H9 (cell line): Measurements from ENCODE around the gene HS6ST1. TPM values are rescaled to one million over a fixed set of nuclear protein-coding genes. Genes with fewer than 3 reads are reported as not detected.
"Not testable (repeated sequence)": the region's sequence is repeated elsewhere in the genome, so short reads cannot be mapped to it uniquely, and the experiment has no call there.

Experiments used
- DNase-seq: peaks from one replicate; pipeline ENCODE4 v3.0.0-alpha.2; 2017
- H2AFZ ChIP-seq: one replicate; pipeline ENCODE4 v1.6.1; 2013; ENCODE audit warnings: mild to moderate bottlenecking, low read length, control low read depth, moderate library complexity
- H2AK5ac ChIP-seq: 2 replicates; pipeline ENCODE4 v1.6.1; 2013; ENCODE audit warnings: low read length, control low read depth, mixed read lengths; ENCODE audit not compliant: insufficient read length
- H2BK120ac ChIP-seq: one replicate; pipeline ENCODE4 v1.6.1; 2013; ENCODE audit warnings: low read depth, mild to moderate bottlenecking, low read length, control low read depth, inconsistent platforms; ENCODE audit not compliant: poor library complexity, severe bottlenecking
- H2BK12ac ChIP-seq: 2 replicates; pipeline ENCODE4 v1.6.1; 2013; ENCODE audit warnings: low read length, control low read depth, mixed read lengths, low read depth; ENCODE audit not compliant: insufficient read length
- H2BK15ac ChIP-seq: 2 replicates; pipeline ENCODE4 v1.6.1; 2013; ENCODE audit warnings: low read depth, low read length, control low read depth
- H2BK20ac ChIP-seq: one replicate; pipeline ENCODE4 v1.6.1; 2013; ENCODE audit warnings: low read depth, mild to moderate bottlenecking, low read length, control low read depth, inconsistent platforms; ENCODE audit not compliant: poor library complexity, severe bottlenecking
- H2BK5ac ChIP-seq: 2 replicates; pipeline ENCODE4 v1.6.1; 2013; ENCODE audit warnings: low read length, control low read depth, mixed read lengths; ENCODE audit not compliant: insufficient read length
- H3K14ac ChIP-seq: 2 replicates; pipeline ENCODE4 v1.6.1; 2013; ENCODE audit warnings: low read length, control low read depth; ENCODE audit not compliant: insufficient read depth
- H3K18ac ChIP-seq: 2 replicates; pipeline ENCODE4 v1.6.1; 2013; ENCODE audit warnings: low read depth, mild to moderate bottlenecking, mixed read lengths, low read length, control low read depth; ENCODE audit not compliant: insufficient read length
- H3K23ac ChIP-seq: 2 replicates; pipeline ENCODE4 v1.6.1; 2013; ENCODE audit warnings: low read length, control low read depth, mixed read lengths, low read depth; ENCODE audit not compliant: insufficient read length
- H3K23me2 ChIP-seq: 2 replicates; pipeline ENCODE4 v1.6.1; 2013; ENCODE audit warnings: low read depth, mild to moderate bottlenecking, mixed read lengths, low read length, control low read depth; ENCODE audit not compliant: insufficient read length, poor library complexity, severe bottlenecking
- H3K27ac ChIP-seq: 2 replicates; pipeline ENCODE4 v1.5.1; 2013; ENCODE audit warnings: low read length, control low read depth, mixed read lengths, low read depth; ENCODE audit not compliant: insufficient read length
- H3K27me3 ChIP-seq: 2 replicates; pipeline ENCODE4 v1.6.1; 2013; ENCODE audit warnings: low read length, control low read depth, inconsistent platforms; ENCODE audit not compliant: insufficient read depth
- H3K4ac ChIP-seq: 2 replicates; pipeline ENCODE4 v1.6.1; 2013; ENCODE audit warnings: low read depth, mild to moderate bottlenecking, control low read depth, inconsistent platforms, low read length, moderate library complexity
- H3K4me1 ChIP-seq: 2 replicates; pipeline ENCODE4 v1.6.1; 2013; ENCODE audit warnings: low read length, control low read depth, inconsistent platforms; ENCODE audit not compliant: insufficient read depth
- H3K4me2 ChIP-seq: 2 replicates; pipeline ENCODE4 v1.6.1; 2013; ENCODE audit warnings: low read length, control low read depth, mixed read lengths; ENCODE audit not compliant: insufficient read length, insufficient read depth
- H3K56ac ChIP-seq: 2 replicates; pipeline ENCODE4 v1.6.1; 2013; ENCODE audit warnings: low read depth, mild to moderate bottlenecking, mixed read lengths, low read length, control low read depth; ENCODE audit not compliant: insufficient read length
- H3K79me1 ChIP-seq: 2 replicates; pipeline ENCODE4 v1.6.1; 2013; ENCODE audit warnings: low read depth, mild to moderate bottlenecking, moderate library complexity, low read length, control low read depth, inconsistent platforms; ENCODE audit not compliant: insufficient read depth, poor library complexity, severe bottlenecking
- H3K79me2 ChIP-seq: 2 replicates; pipeline ENCODE4 v1.6.1; 2013; ENCODE audit warnings: low read length, control low read depth, inconsistent platforms; ENCODE audit not compliant: insufficient read depth
- H3K9ac ChIP-seq: 2 replicates; pipeline ENCODE4 v1.6.1; 2013; ENCODE audit warnings: low read length, control low read depth, mixed read lengths; ENCODE audit not compliant: insufficient read length; ENCODE audit errors: extremely low read depth
- H3K9me3 ChIP-seq: one replicate; pipeline ENCODE4 v1.6.1; 2013; ENCODE audit warnings: low read depth, low read length, inconsistent platforms; ENCODE audit not compliant: control insufficient read depth
- H3T11ph ChIP-seq: one replicate; pipeline ENCODE4 v1.6.1; 2013; ENCODE audit warnings: mild to moderate bottlenecking, low read length, control low read depth, inconsistent platforms
- H4K20me1 ChIP-seq: one replicate; pipeline ENCODE4 v1.6.1; 2013; ENCODE audit not compliant: control insufficient read depth, insufficient read length, insufficient read depth
- H4K5ac ChIP-seq: 2 replicates; pipeline ENCODE4 v1.6.1; 2013; ENCODE audit warnings: low read depth, mild to moderate bottlenecking, mixed read lengths, low read length, control low read depth; ENCODE audit not compliant: insufficient read length
- H4K8ac ChIP-seq: replicated peaks from 2 replicates; pipeline ENCODE4 v1.6.1; 2013; ENCODE audit warnings: low read length, control low read depth, mixed read lengths, low read depth; ENCODE audit not compliant: insufficient read length
- H4K91ac ChIP-seq: 2 replicates; pipeline ENCODE4 v1.6.1; 2013; ENCODE audit warnings: low read depth, mild to moderate bottlenecking, moderate library complexity, mixed read lengths, low read length, control low read depth; ENCODE audit not compliant: insufficient read length
- H3K27ac Mint-ChIP-seq, 3 experiments: 2 replicates in 2 of 3; 3 replicates in 1 of 3; pipeline ENCODE4 v1.8.0; 2020 to 2021; ENCODE audit warnings: mixed read lengths in 3 of 3, mild to moderate bottlenecking in 1 of 3, moderate library complexity in 1 of 3
- H3K27me3 Mint-ChIP-seq: 2 replicates; pipeline ENCODE4 v1.8.0; 2021; ENCODE audit warnings: low read depth, mild to moderate bottlenecking, moderate library complexity, mixed read lengths
- H3K36me3 Mint-ChIP-seq, 3 experiments: 2 replicates in 2 of 3; 3 replicates in 1 of 3; pipeline ENCODE4 v1.8.0; 2020 to 2021; ENCODE audit warnings: low read depth in 3 of 3, mixed read lengths in 3 of 3; ENCODE audit not compliant: insufficient read depth in 1 of 3
- H3K4me1 Mint-ChIP-seq, 2 experiments: 2 replicates each; pipeline ENCODE4 v1.8.0; 2020; ENCODE audit warnings: mixed read lengths in 2 of 2
- H3K4me3 Mint-ChIP-seq, 2 experiments: 2 replicates in 1 of 2; 3 replicates in 1 of 2; pipeline ENCODE4 v1.8.0; 2020 to 2021; ENCODE audit warnings: mild to moderate bottlenecking in 2 of 2, mixed read lengths in 2 of 2, moderate library complexity in 1 of 2
- H3K9me3 Mint-ChIP-seq, 2 experiments: 2 replicates in 1 of 2; 3 replicates in 1 of 2; pipeline ENCODE4 v1.8.0; 2020; ENCODE audit warnings: mild to moderate bottlenecking in 2 of 2, mixed read lengths in 2 of 2, moderate library complexity in 1 of 2
- WGBS: extraction: QIAGEN DNeasy Blood & Tissue Kit; methylation state at CpG from one replicate; pipeline ENCODE4 v1.1.7; 2013; ENCODE audit warnings: missing lambda C conversion rate, low lambda C conversion rate, mixed read lengths; ENCODE audit not compliant: insufficient read length; ENCODE audit errors: extremely low coverage; 5-methylcytosine and 5-hydroxymethylcytosine counted together
- total RNA-seq: library from RNA; stranded (reverse); gene quantifications from 2 replicates; pipeline ENCODE4 v1.2.1, GENCODE V29; 2021

Gene HS6ST1
- total RNA-seq, 1 experiment from 2014 or later: 60.2 TPM

GRCh38 chr2:128267197-128267596 is 51.5 kb downstream of the HS6ST1 start:
- H3K4me3 Mint-ChIP-seq, H4K20me1 ChIP-seq, H3K4me2 ChIP-seq, H3K56ac ChIP-seq, H4K8ac ChIP-seq, H3K27ac ChIP-seq, H3T11ph ChIP-seq, H2AK5ac ChIP-seq, H3K27ac Mint-ChIP-seq, H3K14ac ChIP-seq, H3K4ac ChIP-seq, H3K9me3 ChIP-seq, H3K4me1 Mint-ChIP-seq, H3K9ac ChIP-seq, H2AFZ ChIP-seq, H3K27me3 Mint-ChIP-seq, H2BK5ac ChIP-seq, H3K9me3 Mint-ChIP-seq, H3K23ac ChIP-seq, H3K79me1 ChIP-seq, H2BK15ac ChIP-seq, H3K27me3 ChIP-seq, H3K79me2 ChIP-seq, H3K18ac ChIP-seq, H4K91ac ChIP-seq, DNase-seq, H2BK120ac ChIP-seq, H2BK20ac ChIP-seq, H3K23me2 ChIP-seq, H3K4me1 ChIP-seq, H2BK12ac ChIP-seq, H4K5ac ChIP-seq: not testable (repeated sequence)
- H3K36me3 Mint-ChIP-seq: peaks cover 1 to 20% (median 14%) of the 10 kb centered on the region in 3 experiments; a peak in 6 of 7 replicates
- WGBS: no CpG with 5 or more reads among the region's 9 CpGs

- not testable (repeated sequence) for H3K23ac ChIP-seq, H3K9ac ChIP-seq, H2AFZ ChIP-seq, H4K5ac ChIP-seq, H3K56ac ChIP-seq, H4K8ac ChIP-seq, H2BK12ac ChIP-seq, H3K9me3 Mint-ChIP-seq, H3K14ac ChIP-seq, H4K91ac ChIP-seq, H3K4me1 ChIP-seq, H3K27me3 Mint-ChIP-seq, H4K20me1 ChIP-seq, H3K79me1 ChIP-seq, H3K4ac ChIP-seq, H3K4me2 ChIP-seq, H3T11ph ChIP-seq, H2BK20ac ChIP-seq, H3K4me3 Mint-ChIP-seq, H3K79me2 ChIP-seq, H2BK120ac ChIP-seq, DNase-seq, H3K27ac Mint-ChIP-seq, H3K18ac ChIP-seq, H2AK5ac ChIP-seq, H3K27ac ChIP-seq, H2BK15ac ChIP-seq, H3K9me3 ChIP-seq, H3K23me2 ChIP-seq, H2BK5ac ChIP-seq, H3K27me3 ChIP-seq
- WGBS: no CpG with 5 or more reads among the region's 8 CpGs
- Mint-ChIP-seq H3K4me1 (peaks cover 13 to 16% of the 10 kb centered on the region in 2 experiments), H3K36me3 (peaks cover 1 to 20% (median 14%) of the 10 kb centered on the region in 3 experiments; a peak in 6 of 7 replicates)
Measured at GRCh38 chr2:128266463-128266862, 52.2 kb downstream of the HS6ST1 start.
